ENCODE data around the gene E2F4. TPM values are rescaled to one million over a fixed set of nuclear protein-coding genes. Genes with fewer than 3 reads are reported as not detected.

The E2F4 gene
- total and polyA plus RNA-seq, 2 of the 8 experiments (the other 6 are each of a cell fraction or from before 2014, with no cell fraction given): 79.9 to 157 TPM

DNA sequence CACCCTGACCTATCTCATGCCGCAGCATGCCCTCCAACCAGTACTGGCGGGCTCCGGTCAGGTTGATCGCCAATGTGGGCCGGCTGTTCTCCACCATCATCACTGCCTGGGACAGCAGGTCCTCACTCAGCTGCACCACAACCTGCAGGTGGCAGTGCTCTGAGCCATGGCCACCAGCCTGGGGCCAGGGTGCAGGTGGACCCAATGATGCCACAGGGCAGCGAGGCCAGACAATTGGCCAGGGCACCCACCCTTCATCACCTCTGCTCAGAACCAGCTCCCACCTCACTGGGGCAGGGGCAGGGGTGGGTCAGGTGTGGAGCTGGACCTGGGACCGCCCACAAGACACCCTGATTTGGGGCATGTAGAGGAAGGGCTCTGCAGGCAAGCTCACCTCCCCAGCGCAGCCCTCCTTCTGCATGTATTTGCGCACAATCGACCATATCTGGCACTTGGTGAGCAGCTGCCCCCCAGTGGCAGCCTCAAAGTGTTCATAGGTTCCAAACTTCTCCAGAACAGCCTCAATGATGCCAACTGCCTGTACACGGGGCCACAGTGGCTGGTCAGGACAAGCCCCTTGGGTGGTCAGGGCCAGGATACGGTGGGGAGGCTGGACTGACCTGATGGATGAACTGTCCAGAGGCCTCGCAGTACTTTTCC is 12.4 kb upstream of the E2F4 start:
- peaks cover 0 to 5% of the 10 kb centered on the region in 2 experiments; a peak in 1 of 4 replicates for H3K79me2 ChIP-seq (ENCODE audit: control insufficient read depth in 1 of 2, insufficient read depth in 2 of 2, low read length in 2 of 2)
- ChIA-PET POLR2A (ENCODE audit: partially characterized antibody) (interaction anchor here (7.3 kb wide), 1 partner anchor 17 kb away, joined by 59 read pairs; the partner anchor contains the start of genes FBXL8, HSF4 and TRADD), CTCF (ENCODE audit: partially characterized antibody) (interaction anchor here (0.8 to 13.1 kb wide), 11 partner anchors 7 to 299 kb away, joined by 3 to 151 read pairs (median 3); partner anchors contain the start of genes CDH16, E2F4, EXOC3L1 and HSF4)
- FAIRE-seq (no peak), DNase-seq (ENCODE audit: low read depth in 1 of 2, low spot score in 2 of 2) (no peak)
- no peak overlapping the region for H3K4ac ChIP-seq (replicated peaks; ENCODE audit: insufficient read length, low read depth, low read length)
- no peaks in the 10 kb centered on the region for H3K9me3 ChIP-seq (ENCODE audit: insufficient read depth in 2 of 2, low read depth in 1 of 2, low read length in 1 of 2)
- no peak overlapping the region for H2BK120ac ChIP-seq (replicated peaks; ENCODE audit: low read depth, low read length)
- H3K36me3 ChIP-seq (ENCODE audit: control insufficient read depth in 2 of 4, insufficient read depth in 4 of 4, low read length in 3 of 4): no peaks in the 10 kb centered on the region; a peak in 1 of 8 replicates
- no peak overlapping the region for H2AK5ac ChIP-seq (ENCODE audit: low read depth, low read length)
- no peak overlapping the region for H4K5ac ChIP-seq (ENCODE audit: insufficient read length, low read depth, low read length)
- H3K18ac ChIP-seq (ENCODE audit: extremely low read depth, low read length): no peak overlapping the region
- H3K79me1 ChIP-seq (ENCODE audit: low read depth, low read length): no peaks in the 10 kb centered on the region
- peaks cover 7 to 27% of the 10 kb centered on the region in 2 experiments for H4K20me1 ChIP-seq (replicated peaks in 1 of 2; ENCODE audit: control insufficient read depth in 1 of 2, insufficient read depth in 2 of 2, low read length in 2 of 2)
- no peak overlapping the region for H4K91ac ChIP-seq (replicated peaks; ENCODE audit: insufficient read length, low read length)
- TF ChIP-seq, protein P1, sequence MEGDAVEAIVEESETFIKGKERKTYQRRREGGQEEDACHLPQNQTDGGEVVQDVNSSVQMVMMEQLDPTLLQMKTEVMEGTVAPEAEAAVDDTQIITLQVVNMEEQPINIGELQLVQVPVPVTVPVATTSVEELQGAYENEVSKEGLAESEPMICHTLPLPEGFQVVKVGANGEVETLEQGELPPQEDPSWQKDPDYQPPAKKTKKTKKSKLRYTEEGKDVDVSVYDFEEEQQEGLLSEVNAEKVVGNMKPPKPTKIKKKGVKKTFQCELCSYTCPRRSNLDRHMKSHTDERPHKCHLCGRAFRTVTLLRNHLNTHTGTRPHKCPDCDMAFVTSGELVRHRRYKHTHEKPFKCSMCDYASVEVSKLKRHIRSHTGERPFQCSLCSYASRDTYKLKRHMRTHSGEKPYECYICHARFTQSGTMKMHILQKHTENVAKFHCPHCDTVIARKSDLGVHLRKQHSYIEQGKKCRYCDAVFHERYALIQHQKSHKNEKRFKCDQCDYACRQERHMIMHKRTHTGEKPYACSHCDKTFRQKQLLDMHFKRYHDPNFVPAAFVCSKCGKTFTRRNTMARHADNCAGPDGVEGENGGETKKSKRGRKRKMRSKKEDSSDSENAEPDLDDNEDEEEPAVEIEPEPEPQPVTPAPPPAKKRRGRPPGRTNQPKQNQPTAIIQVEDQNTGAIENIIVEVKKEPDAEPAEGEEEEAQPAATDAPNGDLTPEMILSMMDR (IDR thresholded peaks at IDR 0.05; ENCODE audit: control extremely low read depth in 1 of 3, insufficient read depth in 1 of 3, low read depth in 1 of 3, low read length in 3 of 3): peak; percentile 39 to 67 (median 43); a peak in 3 of 4 replicates
- TF ChIP-seq, protein P2, sequence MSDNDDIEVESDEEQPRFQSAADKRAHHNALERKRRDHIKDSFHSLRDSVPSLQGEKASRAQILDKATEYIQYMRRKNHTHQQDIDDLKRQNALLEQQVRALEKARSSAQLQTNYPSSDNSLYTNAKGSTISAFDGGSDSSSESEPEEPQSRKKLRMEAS (IDR thresholded peaks at IDR 0.05): 0 out of 2 replicates have a peak, but pooled peaks have one; percentile 15
- TF ChIP-seq KDM5A (IDR thresholded peaks at IDR 0.05; ENCODE audit: low read length) (no peak), PHF8 (conservative IDR thresholded peaks at IDR 0.05; ENCODE audit: low read depth, low read length) (no peak), RNF2 (IDR thresholded peaks at IDR 0.05; ENCODE audit: borderline replicate concordance, low read depth, low read length, missing control alignments, poor library complexity, severe bottlenecking) (no peak), SRF (IDR thresholded peaks at IDR 0.05; ENCODE audit: low read depth, low read length) (no peak), CREB1 (IDR thresholded peaks at IDR 0.05) (no peak)
- H3K9ac ChIP-seq (replicated peaks in 1 of 4; ENCODE audit: extremely low read depth in 1 of 4, low read depth in 3 of 4, low read length in 3 of 4): no peak overlapping the region
- H2BK12ac ChIP-seq (ENCODE audit: low read depth, low read length): no peak overlapping the region
- H3K4me3 ChIP-seq (ENCODE audit: extremely low read depth in 1 of 4, insufficient read depth in 2 of 4, low read depth in 3 of 4, low read length in 4 of 4): no peak overlapping the region
- no peak overlapping the region; the same call in 1 of the 2 replicates for H4K8ac ChIP-seq (ENCODE audit: extremely low read depth, insufficient read depth, low read length)
- no peak overlapping the region for H3K27ac ChIP-seq (ENCODE audit: low read depth, low read length)
- H3K27me3 ChIP-seq (replicated peaks in 1 of 4; ENCODE audit: control insufficient read depth in 3 of 4, extremely low read depth in 1 of 4, insufficient read depth in 3 of 4, low read length in 3 of 4): peaks cover 20 to 44% (median 39%) of the 10 kb centered on the region in 4 experiments
- 94% methylated on average over 13 of the region's 13 CpGs; no CpG with 5 or more reads in 1 of the 2 experiments for WGBS, 2 experiments (ENCODE audit: extremely low coverage in 1 of 2, insufficient coverage in 1 of 2, insufficient read length in 1 of 2, insufficient replicate concordance in 2 of 2, low coverage in 1 of 2, low lambda C conversion rate in 2 of 2, missing lambda C conversion rate in 1 of 2)
- H3K56ac ChIP-seq (replicated peaks; ENCODE audit: insufficient read length, low read depth, low read length): no peak overlapping the region
- H2BK20ac ChIP-seq (ENCODE audit: low read length): no peak overlapping the region
- H3K23ac ChIP-seq (ENCODE audit: insufficient read length): no peak overlapping the region
- H3K14ac ChIP-seq (ENCODE audit: insufficient read length): no peak overlapping the region
- H2BK5ac ChIP-seq (ENCODE audit: low read depth, low read length): no peak overlapping the region
- peaks cover 0 to 15% (median 14%) of the 10 kb centered on the region in 4 experiments; a peak in 5 of 7 replicates for H3K4me1 ChIP-seq (replicated peaks in 1 of 4; ENCODE audit: control insufficient read depth in 3 of 4, insufficient read depth in 4 of 4, low read length in 3 of 4)
- H2BK15ac ChIP-seq (ENCODE audit: low read length): no peak overlapping the region
- peaks cover 14% of the 10 kb centered on the region for H3K23me2 ChIP-seq (ENCODE audit: low read depth, low read length)
- H2AFZ ChIP-seq (ENCODE audit: low read length): no peak overlapping the region
- no peak overlapping the region; a peak in 1 of 4 replicates for H3K4me2 ChIP-seq (ENCODE audit: insufficient read depth in 1 of 2, low read depth in 2 of 2, low read length in 2 of 2)
